Endodermal cell (in vitro differentiated cells): ENCODE measurements around the gene AVL9. TPM values are rescaled to one million over a fixed set of nuclear protein-coding genes. Genes with fewer than 3 reads are reported as not detected.
A peak's percentile ranks its signal among the peaks of the same experiment; 100 is the strongest.
"Not testable (repeated sequence)": the region's sequence is repeated elsewhere in the genome, so short reads cannot be mapped to it uniquely, and the experiment has no call there.

Source experiments
- DNase-seq: peaks from one replicate; pipeline ENCODE4 v3.0.0-alpha.2; 2017
- H3K27ac ChIP-seq: 2 replicates; pipeline ENCODE4 v1.5.1; 2013; ENCODE audit warnings: mild to moderate bottlenecking, low read depth, low read length, moderate library complexity
- H3K27me3 ChIP-seq: 2 replicates; pipeline ENCODE4 v1.6.1; 2013; ENCODE audit warnings: mild to moderate bottlenecking, low read length, moderate library complexity; ENCODE audit not compliant: insufficient read depth, control insufficient read depth, poor library complexity, severe bottlenecking
- H3K36me3 ChIP-seq: 2 replicates; pipeline ENCODE4 v1.7.0; 2013; ENCODE audit warnings: mild to moderate bottlenecking, low read length, moderate library complexity; ENCODE audit not compliant: control insufficient read depth, insufficient read depth
- H3K4me1 ChIP-seq: one replicate; pipeline ENCODE4 v1.7.0; 2013; ENCODE audit warnings: low read length; ENCODE audit not compliant: control insufficient read depth, insufficient read depth
- H3K4me3 ChIP-seq: 2 replicates; pipeline ENCODE4 v1.5.1; 2013; ENCODE audit warnings: mild to moderate bottlenecking, low read length, moderate library complexity
- H3K9ac ChIP-seq: 2 replicates; pipeline ENCODE4 v1.6.1; 2013; ENCODE audit warnings: mild to moderate bottlenecking, low read length, moderate library complexity; ENCODE audit not compliant: poor library complexity, severe bottlenecking; ENCODE audit errors: extremely low read depth
- H3K9me3 ChIP-seq: 2 replicates; pipeline ENCODE4 v1.6.1; 2013; ENCODE audit warnings: mild to moderate bottlenecking, low read length, moderate library complexity; ENCODE audit not compliant: control insufficient read depth
- H3K27ac Mint-ChIP-seq: 2 replicates; pipeline ENCODE4 v1.8.0; 2020; ENCODE audit warnings: mixed read lengths
- H3K27me3 Mint-ChIP-seq: 2 replicates; pipeline ENCODE4 v1.8.0; 2021; ENCODE audit warnings: mild to moderate bottlenecking, mixed read lengths; ENCODE audit not compliant: insufficient read depth
- H3K36me3 Mint-ChIP-seq: 2 replicates; pipeline ENCODE4 v1.8.0; 2020; ENCODE audit warnings: low read depth, mixed read lengths
- H3K4me1 Mint-ChIP-seq: 2 replicates; pipeline ENCODE4 v1.8.0; 2020; ENCODE audit warnings: mixed read lengths
- H3K4me3 Mint-ChIP-seq: 2 replicates; pipeline ENCODE4 v1.8.0; 2020; ENCODE audit warnings: mild to moderate bottlenecking, moderate library complexity, mixed read lengths
- H3K9me3 Mint-ChIP-seq: 2 replicates; pipeline ENCODE4 v1.8.0; 2020; ENCODE audit warnings: mild to moderate bottlenecking, mixed read lengths
- WGBS, 2 experiments: methylation state at CpG; one replicate each; pipeline versions ENCODE4 v1.1.5 to v1.1.7; 2013; ENCODE audit warnings: missing lambda C conversion rate in 2 of 2, mixed read lengths in 1 of 2; ENCODE audit not compliant: insufficient coverage in 1 of 2, insufficient read length in 1 of 2; 5-methylcytosine and 5-hydroxymethylcytosine counted together
- total RNA-seq, 2 donors: library from RNA; stranded (reverse); fragmentation: NEBNext Ultra II Directional in 1 of 2; extraction: Animal tissue kit (Norgen Biotek cat#: 25700) in 1 of 2; gene quantifications; 2 replicates in 1 of 2; 3 replicates in 1 of 2; pipeline ENCODE4 v1.2.1, GENCODE V29; 2021
- TF ChIP-seq, protein P1 (sequence below): fragments of 200-600 bp; sonication (generic); conservative IDR thresholded peaks from 2 replicates; pipeline ENCODE4 v1.5.0; 2021; ENCODE audit warnings: antibody characterized with exemption, mild to moderate bottlenecking

Gene AVL9
- total RNA-seq, 2 donors from 2014 or later, result 44.0 to 54.5 TPM

GRCh38 chr7:32490127-32490796 lies 5.0 kb upstream of the AVL9 start, which contains the start of gene LSM5:
LSM5 (minus strand) TSS chr7:32490380; CDS start chr7:32490365, 15 bp downstream.
- Mint-ChIP-seq H3K4me3 (peak within 1 kb of the TSS; percentile 85), H3K27ac (peak within 1 kb of the TSS; percentile 88), H3K36me3 (peaks cover 24% of the 10 kb centered on the region), H3K4me1 (peaks cover 9% of the 10 kb centered on the region), H3K27me3 (no peaks in the 10 kb centered on the region), H3K9me3 (no peaks in the 10 kb centered on the region)
- peak within 1 kb of the TSS; percentile 98 for H3K4me3 ChIP-seq
- peaks cover 4% of the 10 kb centered on the region for H3K4me1 ChIP-seq
- peak; percentile 95 for DNase-seq
- no peaks in the 10 kb centered on the region for H3K9me3 ChIP-seq
- TF ChIP-seq, protein P1, sequence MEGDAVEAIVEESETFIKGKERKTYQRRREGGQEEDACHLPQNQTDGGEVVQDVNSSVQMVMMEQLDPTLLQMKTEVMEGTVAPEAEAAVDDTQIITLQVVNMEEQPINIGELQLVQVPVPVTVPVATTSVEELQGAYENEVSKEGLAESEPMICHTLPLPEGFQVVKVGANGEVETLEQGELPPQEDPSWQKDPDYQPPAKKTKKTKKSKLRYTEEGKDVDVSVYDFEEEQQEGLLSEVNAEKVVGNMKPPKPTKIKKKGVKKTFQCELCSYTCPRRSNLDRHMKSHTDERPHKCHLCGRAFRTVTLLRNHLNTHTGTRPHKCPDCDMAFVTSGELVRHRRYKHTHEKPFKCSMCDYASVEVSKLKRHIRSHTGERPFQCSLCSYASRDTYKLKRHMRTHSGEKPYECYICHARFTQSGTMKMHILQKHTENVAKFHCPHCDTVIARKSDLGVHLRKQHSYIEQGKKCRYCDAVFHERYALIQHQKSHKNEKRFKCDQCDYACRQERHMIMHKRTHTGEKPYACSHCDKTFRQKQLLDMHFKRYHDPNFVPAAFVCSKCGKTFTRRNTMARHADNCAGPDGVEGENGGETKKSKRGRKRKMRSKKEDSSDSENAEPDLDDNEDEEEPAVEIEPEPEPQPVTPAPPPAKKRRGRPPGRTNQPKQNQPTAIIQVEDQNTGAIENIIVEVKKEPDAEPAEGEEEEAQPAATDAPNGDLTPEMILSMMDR, result no peak
- H3K36me3 ChIP-seq, result peaks cover 29% of the 10 kb centered on the region
- H3K9ac ChIP-seq, result peak within 1 kb of the TSS; percentile 86
- 0 to 1% methylated on average over 17 to 38 of the region's 38 CpGs for WGBS, 2 experiments
- no peaks in the 10 kb centered on the region for H3K27me3 ChIP-seq
- H3K27ac ChIP-seq, result peak within 1 kb of the TSS; percentile 55

- WGBS, 2 experiments, result 0% methylated on average over 3 to 10 of the region's 14 CpGs
- Mint-ChIP-seq H3K27ac (peak overlapping the region; percentile 96), H3K36me3 (peaks cover 19% of the 10 kb centered on the region), H3K4me1 (peaks cover 8% of the 10 kb centered on the region), H3K4me3 (peak overlapping the region; percentile 87), H3K27me3 (no peaks in the 10 kb centered on the region), H3K9me3 (peaks cover 5% of the 10 kb centered on the region)
- Histone ChIP-seq H3K4me3 (peak overlapping the region; percentile 91), H3K9ac (peak overlapping the region; percentile 74), H3K36me3 (peaks cover 19% of the 10 kb centered on the region), H3K9me3 (peaks cover 11% of the 10 kb centered on the region), H3K27me3 (no peaks in the 10 kb centered on the region), H3K4me1 (peaks cover 4% of the 10 kb centered on the region), H3K27ac (no peak overlapping the region)
- TF ChIP-seq, protein P1, result no peak
- DNase-seq, result no peak
These were observed 367 bp upstream of the AVL9 start for GRCh38 chr7:32494946-32495297.

GRCh38 chr7:32496052-32496813 lies 944 bp downstream of the AVL9 start:
- H3K9me3 Mint-ChIP-seq, result peaks cover 8% of the 10 kb centered on the region
- no peak for DNase-seq
- TF ChIP-seq, protein P1, result no peak
- peaks cover 19% of the 10 kb centered on the region for H3K36me3 ChIP-seq
- peak overlapping the region; percentile 98 for H3K27ac Mint-ChIP-seq
- H3K4me1 Mint-ChIP-seq, result peaks cover 13% of the 10 kb centered on the region
- H3K36me3 Mint-ChIP-seq, result peaks cover 27% of the 10 kb centered on the region
- H3K27me3 Mint-ChIP-seq, result no peaks in the 10 kb centered on the region
- H3K4me1 ChIP-seq, result peaks cover 4% of the 10 kb centered on the region
- peaks cover 11% of the 10 kb centered on the region for H3K9me3 ChIP-seq
- peak overlapping the region; percentile 89 for H3K9ac ChIP-seq
- peak overlapping the region; percentile 99 for H3K4me3 ChIP-seq
- H3K27me3 ChIP-seq, result no peaks in the 10 kb centered on the region
- H3K27ac ChIP-seq, result peak overlapping the region; percentile 88
- peak overlapping the region; percentile 87 for H3K4me3 Mint-ChIP-seq
- 9 to 24% methylated on average over 5 to 10 of the region's 10 CpGs for WGBS, 2 experiments

DNA sequence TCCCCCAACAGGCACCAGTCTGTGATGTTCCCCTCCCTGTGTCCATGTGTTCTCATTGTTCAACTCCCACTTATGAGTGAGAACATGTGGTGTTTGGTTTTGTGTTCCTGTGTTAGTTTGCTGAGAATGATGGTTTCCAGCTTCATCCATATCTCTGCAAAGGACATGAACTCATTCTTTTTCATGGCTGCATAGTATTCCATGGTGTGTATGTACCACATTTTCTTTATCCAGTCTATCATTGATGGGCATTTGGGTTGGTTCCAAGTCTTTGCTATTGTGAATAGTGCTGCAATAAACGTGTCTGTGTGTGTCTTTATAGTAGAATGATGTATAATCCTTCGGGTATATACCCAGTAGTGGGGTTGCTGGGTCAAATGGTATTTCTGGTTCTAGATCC lies 4.5 kb downstream of the AVL9 start:
- peaks cover 23% of the 10 kb centered on the region for H3K36me3 ChIP-seq
- DNase-seq, H3K27me3 Mint-ChIP-seq, H3K4me1 ChIP-seq, H3K9me3 Mint-ChIP-seq, H3K4me3 Mint-ChIP-seq, H3K27me3 ChIP-seq, H3K27ac ChIP-seq, H3K27ac Mint-ChIP-seq, H3K9ac ChIP-seq, H3K4me3 ChIP-seq: not testable (repeated sequence)
- WGBS, 2 experiments, result 88% methylated on average over 2 of the region's 2 CpGs; no CpG with 5 or more reads in 1 of the 2 experiments
- H3K9me3 ChIP-seq, result peaks cover 11% of the 10 kb centered on the region
- peaks cover 17% of the 10 kb centered on the region for H3K4me1 Mint-ChIP-seq
- H3K36me3 Mint-ChIP-seq, result peaks cover 27% of the 10 kb centered on the region

GRCh38 chr7:32500216-32500615 lies 4.9 kb downstream of the AVL9 start:
- not testable (repeated sequence) for H3K27me3 ChIP-seq, H3K9ac ChIP-seq, DNase-seq, H3K4me1 ChIP-seq, H3K27me3 Mint-ChIP-seq, H3K4me3 ChIP-seq, H3K9me3 Mint-ChIP-seq, H3K27ac Mint-ChIP-seq, H3K4me3 Mint-ChIP-seq, H3K27ac ChIP-seq
- peaks cover 27% of the 10 kb centered on the region for H3K36me3 Mint-ChIP-seq
- 88 to 100% methylated on average over 1 of the region's 1 CpG for WGBS, 2 experiments
- Histone ChIP-seq H3K9me3 (peaks cover 11% of the 10 kb centered on the region), H3K36me3 (peaks cover 23% of the 10 kb centered on the region)
- H3K4me1 Mint-ChIP-seq, result peaks cover 17% of the 10 kb centered on the region
